HCT116 (cell line): ENCODE results near the gene ZNF697. TPM values are rescaled to one million over a fixed set of nuclear protein-coding genes. Genes with fewer than 3 reads are reported as not detected.

Experiments used
- ATAC-seq: fragments of 200-7000 bp; cut with Tn5 transposase; 2 replicates; pipeline ENCODE4 v1.9.1; 2020; ENCODE audit warnings: mild to moderate bottlenecking, moderate library complexity
- BruUV-seq: library from RNA; stranded (reverse); fragments of 400-500 nt; replicated peaks from 2 replicates; lab custom pipeline; 2021; lab: Mats Ljungman, UMichigan
- CTCF ChIA-PET: fragments of 300-600 bp; sonication (Branson Sonifier 250); formaldehyde crosslinking; loops from one replicate; lab custom pipeline; 2021; ENCODE audit warnings: antibody characterized with exemption; lab: Charles Lee
- POLR2A ChIA-PET: fragments of 300-600, 350-600 bp; sonication (Branson Sonifier 250); formaldehyde crosslinking; loops from one replicate; lab custom pipeline; 2021; ENCODE audit warnings: antibody characterized with exemption; lab: Charles Lee
- RAD21 ChIA-PET, 2 experiments: fragments of 300-600 bp; sonication (Branson Sonifier 250); formaldehyde crosslinking; loops; one replicate each; lab custom pipeline; 2023; ENCODE audit warnings: low total read pairs in 2 of 2; ENCODE audit not compliant: uncharacterized antibody in 2 of 2, unreplicated experiment in 2 of 2, low non-redundant PET in 1 of 2; lab: Charles Lee
- DNase-seq: peaks from one replicate; pipeline ENCODE4 v3.0.0-alpha.2; 2010; ENCODE audit warnings: low read depth, low spot score
- H2AFZ ChIP-seq: fragments of 200-600 bp; shearing (Covaris generic), sonication (generic); 2 replicates; pipeline ENCODE4 v1.6.1; 2017; ENCODE audit warnings: low read depth, mixed run types, mixed read lengths, antibody characterized with exemption, low read length; ENCODE audit not compliant: poor library complexity, severe bottlenecking
- H3K27ac ChIP-seq: 2 replicates; pipeline ENCODE4 v1.5.1; 2012; ENCODE audit warnings: low read depth, low read length
- H3K27me3 ChIP-seq: fragments of 200-600 bp; sonication (generic); 2 replicates; pipeline ENCODE4 v1.6.1; 2016; ENCODE audit warnings: mixed run types, low read length, mixed read lengths; ENCODE audit not compliant: insufficient read depth
- H3K36me3 ChIP-seq, 2 experiments: fragments of 200-500 bp in 1 of 2; fragments of 200-600 bp in 1 of 2; sonication (Bioruptor generic) in 1 of 2; sonication (generic) in 1 of 2; 2 replicates each; pipeline versions ENCODE4 v1.5.1 to v1.6.1; 2014 to 2016; ENCODE audit warnings: low read length in 2 of 2, inconsistent platforms in 1 of 2, mixed read lengths in 1 of 2, mixed run types in 1 of 2; ENCODE audit not compliant: insufficient read depth in 2 of 2, control insufficient read depth in 1 of 2
- H3K4me1 ChIP-seq, 2 experiments: fragments of 200-600 bp in 1 of 2; sonication (generic) in 1 of 2; 2 replicates each; pipeline versions ENCODE4 v1.5.1 to v1.6.1; 2012 to 2017; ENCODE audit warnings: low read length in 2 of 2, inconsistent platforms in 1 of 2, mild to moderate bottlenecking in 1 of 2, mixed read lengths in 1 of 2, mixed run types in 1 of 2, moderate library complexity in 1 of 2; ENCODE audit not compliant: insufficient read depth in 2 of 2, control insufficient read depth in 1 of 2
- H3K4me2 ChIP-seq: fragments of 200-600 bp; sonication (generic); 2 replicates; pipeline ENCODE4 v1.6.1; 2017; ENCODE audit warnings: mixed run types, low read length, mixed read lengths
- H3K4me3 ChIP-seq, 2 experiments: fragments of 200-600 bp in 1 of 2; sonication (generic) in 1 of 2; replicated peaks in 1 of 2; 2 replicates each; pipeline ENCODE4 v1.5.1; 2011 to 2016; ENCODE audit warnings: low read length in 2 of 2, control low read depth in 1 of 2, low read depth in 1 of 2, mild to moderate bottlenecking in 1 of 2, mixed read lengths in 1 of 2, mixed run types in 1 of 2
- H3K79me2 ChIP-seq: fragments of 200-600 bp; sonication (generic); 2 replicates; pipeline ENCODE4 v1.6.1; 2017; ENCODE audit warnings: mild to moderate bottlenecking, mixed run types, low read length, moderate library complexity, mixed read lengths; ENCODE audit not compliant: insufficient read depth
- H3K9ac ChIP-seq: fragments of 200-600 bp; sonication (generic); 2 replicates; pipeline ENCODE4 v1.6.1; 2016; ENCODE audit warnings: low read length, mixed read lengths
- H3K9me2 ChIP-seq: fragments of 200-600 bp; sonication (generic), shearing (Covaris generic); 2 replicates; pipeline ENCODE4 v1.6.1; 2017; ENCODE audit warnings: mixed run types, mild to moderate bottlenecking, moderate library complexity; ENCODE audit not compliant: insufficient read depth
- H3K9me3 ChIP-seq, 2 experiments: fragments of 200-500 bp in 1 of 2; fragments of 200-600 bp in 1 of 2; sonication (Bioruptor generic) in 1 of 2; sonication (generic) in 1 of 2; 2 replicates each; pipeline ENCODE4 v1.6.1; 2014 to 2017; ENCODE audit warnings: low read length in 2 of 2, mixed read lengths in 2 of 2, inconsistent platforms in 1 of 2, low read depth in 1 of 2, mild to moderate bottlenecking in 1 of 2, mixed run types in 1 of 2, moderate library complexity in 1 of 2; ENCODE audit not compliant: control insufficient read depth in 1 of 2, insufficient read depth in 1 of 2
- H4K20me1 ChIP-seq: fragments of 200-600 bp; sonication (generic), shearing (Covaris generic); 2 replicates; pipeline ENCODE4 v1.6.1; 2017; ENCODE audit warnings: mixed run types, mild to moderate bottlenecking, moderate library complexity; ENCODE audit not compliant: insufficient read depth
- CBX3 ChIP-seq: IDR thresholded peaks from 2 replicates; pipeline ENCODE4 v1.6.1; 2012; ENCODE audit warnings: low read depth
- CEBPB ChIP-seq: IDR thresholded peaks from 2 replicates; pipeline ENCODE4 v1.6.1; 2012; ENCODE audit warnings: low read depth
- EGR1 ChIP-seq: IDR thresholded peaks from 2 replicates; pipeline ENCODE4 v1.6.1; 2012; ENCODE audit warnings: low read depth
- ELF1 ChIP-seq: IDR thresholded peaks from 2 replicates; pipeline ENCODE4 v1.6.1; 2012; ENCODE audit warnings: low read depth, borderline replicate concordance
- EZH2phosphoT487 ChIP-seq: fragments of 200-600 bp; IDR thresholded peaks from 2 replicates; pipeline ENCODE4 v1.6.1; 2018; ENCODE audit warnings: antibody characterized with exemption, borderline replicate concordance
- FOSL1 ChIP-seq: IDR thresholded peaks from 2 replicates; pipeline ENCODE4 v1.6.1; 2012; ENCODE audit warnings: low read depth
- POLR2A ChIP-seq: IDR thresholded peaks from 2 replicates; pipeline ENCODE4 v1.7.0; 2011; ENCODE audit warnings: borderline replicate concordance; ENCODE audit not compliant: insufficient read depth, insufficient read length; ENCODE audit errors: extremely low read depth
- POLR2AphosphoS5 ChIP-seq: IDR thresholded peaks from 2 replicates; pipeline ENCODE4 v1.6.1; 2011; ENCODE audit warnings: mild to moderate bottlenecking, low read depth, low read length, moderate library complexity
- RAD21 ChIP-seq: IDR thresholded peaks from 2 replicates; pipeline ENCODE4 v1.6.1; 2012; ENCODE audit warnings: low read depth, mild to moderate bottlenecking
- SIN3A ChIP-seq: IDR thresholded peaks from 2 replicates; pipeline ENCODE4 v1.6.1; 2012; ENCODE audit warnings: low read depth
- TCF7L2 ChIP-seq: IDR thresholded peaks from 2 replicates; pipeline ENCODE4 v1.7.0; 2011; ENCODE audit warnings: borderline replicate concordance, inconsistent platforms; ENCODE audit not compliant: insufficient read depth, insufficient read length; ENCODE audit errors: extremely low read depth
- YY1 ChIP-seq: IDR thresholded peaks from 2 replicates; pipeline ENCODE4 v1.6.1; 2011; ENCODE audit warnings: low read length, low read depth, moderate library complexity, mild to moderate bottlenecking; ENCODE audit not compliant: insufficient replicate concordance; ENCODE audit errors: extremely low read depth
- ZFX ChIP-seq: fragments of 450-650 bp; IDR thresholded peaks from 2 replicates; pipeline ENCODE4 v1.6.1; 2017
- ZNF274 ChIP-seq: fragments of 200-500 bp; sonication (Bioruptor generic); IDR thresholded peaks from 2 replicates; pipeline ENCODE4 v1.6.1; 2014; ENCODE audit warnings: mild to moderate bottlenecking, low read depth, low read length, inconsistent platforms
- intact Hi-C: fragments of 100-400 bp; cut with micrococcal nuclease; formaldehyde crosslinking; loops from 2 replicates; pipeline ENCODE4 v1.10.0; 2022
- total RNA-seq: library from RNA; stranded (reverse); gene quantifications from one replicate; pipeline ENCODE4 v1.2.1, GENCODE V29; 2021; ENCODE audit not compliant: unreplicated experiment
- TF ChIP-seq, protein P1 (sequence below), 3 experiments: fragments of 200-600 bp in 1 of 3; sonication (generic) in 1 of 3; IDR thresholded peaks in 2 of 3; conservative IDR thresholded peaks in 1 of 3; 2 replicates each; pipeline ENCODE4 v1.5.1; 2012 to 2017; ENCODE audit warnings: low read depth in 2 of 3, low read length in 2 of 3, antibody characterized with exemption in 1 of 3, borderline replicate concordance in 1 of 3, control low read depth in 1 of 3, mild to moderate bottlenecking in 1 of 3, mixed read lengths in 1 of 3, mixed run types in 1 of 3, moderate library complexity in 1 of 3; ENCODE audit not compliant: insufficient read depth in 1 of 3
- TF ChIP-seq, protein P2 (sequence below): IDR thresholded peaks from 2 replicates; pipeline ENCODE4 v1.6.1; 2012
- TF ChIP-seq, protein P3 (sequence below): IDR thresholded peaks from 2 replicates; pipeline ENCODE4 v1.6.1; 2011; ENCODE audit warnings: mild to moderate bottlenecking, low read length, moderate library complexity; ENCODE audit not compliant: insufficient replicate concordance; ENCODE audit errors: extremely low read depth
- TF ChIP-seq, protein P4 (sequence below): IDR thresholded peaks from 2 replicates; pipeline ENCODE4 v1.6.1; 2012; ENCODE audit warnings: low read depth

Gene ZNF697
- total RNA-seq, 1 experiment from 2014 or later, result 5.9 TPM

DNA sequence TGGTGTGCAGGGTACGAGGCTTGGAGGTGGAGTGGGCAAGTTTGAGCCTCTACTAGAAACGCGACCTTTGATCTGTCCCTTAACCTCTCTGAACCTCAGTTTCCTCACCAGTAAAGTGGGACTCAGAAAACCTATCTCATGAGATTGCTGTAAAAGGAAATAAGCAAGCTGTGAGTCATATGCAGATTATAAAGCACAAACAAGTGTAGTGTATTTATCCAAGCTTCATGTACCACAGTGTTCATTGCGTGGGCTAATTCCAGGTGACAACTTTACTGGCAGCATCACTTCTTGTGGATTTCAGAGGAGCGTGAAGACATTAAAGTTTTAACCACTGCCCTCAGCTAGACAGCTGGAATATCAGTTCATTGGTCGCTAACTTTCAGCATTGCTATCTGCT, 44.4 kb downstream of the ZNF697 start:
- POLR2A ChIA-PET, result no interaction called here
- TF ChIP-seq EGR1, result no peak
- TF ChIP-seq TCF7L2, result no peak
- TF ChIP-seq, protein P1, sequence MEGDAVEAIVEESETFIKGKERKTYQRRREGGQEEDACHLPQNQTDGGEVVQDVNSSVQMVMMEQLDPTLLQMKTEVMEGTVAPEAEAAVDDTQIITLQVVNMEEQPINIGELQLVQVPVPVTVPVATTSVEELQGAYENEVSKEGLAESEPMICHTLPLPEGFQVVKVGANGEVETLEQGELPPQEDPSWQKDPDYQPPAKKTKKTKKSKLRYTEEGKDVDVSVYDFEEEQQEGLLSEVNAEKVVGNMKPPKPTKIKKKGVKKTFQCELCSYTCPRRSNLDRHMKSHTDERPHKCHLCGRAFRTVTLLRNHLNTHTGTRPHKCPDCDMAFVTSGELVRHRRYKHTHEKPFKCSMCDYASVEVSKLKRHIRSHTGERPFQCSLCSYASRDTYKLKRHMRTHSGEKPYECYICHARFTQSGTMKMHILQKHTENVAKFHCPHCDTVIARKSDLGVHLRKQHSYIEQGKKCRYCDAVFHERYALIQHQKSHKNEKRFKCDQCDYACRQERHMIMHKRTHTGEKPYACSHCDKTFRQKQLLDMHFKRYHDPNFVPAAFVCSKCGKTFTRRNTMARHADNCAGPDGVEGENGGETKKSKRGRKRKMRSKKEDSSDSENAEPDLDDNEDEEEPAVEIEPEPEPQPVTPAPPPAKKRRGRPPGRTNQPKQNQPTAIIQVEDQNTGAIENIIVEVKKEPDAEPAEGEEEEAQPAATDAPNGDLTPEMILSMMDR (IDR thresholded peaks at IDR 0.05 in 2 of 3, conservative IDR thresholded peaks at IDR 0.05 in 1 of 3; ENCODE audit: borderline replicate concordance in 1 of 3, insufficient read depth in 1 of 3, low read depth in 2 of 3, low read length in 2 of 3), result no peak
- no peak for TF ChIP-seq ZNF274
- no peak for TF ChIP-seq CBX3
- TF ChIP-seq, protein P2, sequence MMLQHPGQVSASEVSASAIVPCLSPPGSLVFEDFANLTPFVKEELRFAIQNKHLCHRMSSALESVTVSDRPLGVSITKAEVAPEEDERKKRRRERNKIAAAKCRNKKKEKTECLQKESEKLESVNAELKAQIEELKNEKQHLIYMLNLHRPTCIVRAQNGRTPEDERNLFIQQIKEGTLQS, result no peak
- no peak for TF ChIP-seq POLR2AphosphoS5
- no peak for TF ChIP-seq EZH2phosphoT487
- no peak for TF ChIP-seq POLR2A
- TF ChIP-seq SIN3A, result no peak
- no peak for TF ChIP-seq FOSL1
- TF ChIP-seq ELF1, result no peak
- no peak for TF ChIP-seq YY1
- TF ChIP-seq CEBPB, result no peak
- TF ChIP-seq, protein P3, sequence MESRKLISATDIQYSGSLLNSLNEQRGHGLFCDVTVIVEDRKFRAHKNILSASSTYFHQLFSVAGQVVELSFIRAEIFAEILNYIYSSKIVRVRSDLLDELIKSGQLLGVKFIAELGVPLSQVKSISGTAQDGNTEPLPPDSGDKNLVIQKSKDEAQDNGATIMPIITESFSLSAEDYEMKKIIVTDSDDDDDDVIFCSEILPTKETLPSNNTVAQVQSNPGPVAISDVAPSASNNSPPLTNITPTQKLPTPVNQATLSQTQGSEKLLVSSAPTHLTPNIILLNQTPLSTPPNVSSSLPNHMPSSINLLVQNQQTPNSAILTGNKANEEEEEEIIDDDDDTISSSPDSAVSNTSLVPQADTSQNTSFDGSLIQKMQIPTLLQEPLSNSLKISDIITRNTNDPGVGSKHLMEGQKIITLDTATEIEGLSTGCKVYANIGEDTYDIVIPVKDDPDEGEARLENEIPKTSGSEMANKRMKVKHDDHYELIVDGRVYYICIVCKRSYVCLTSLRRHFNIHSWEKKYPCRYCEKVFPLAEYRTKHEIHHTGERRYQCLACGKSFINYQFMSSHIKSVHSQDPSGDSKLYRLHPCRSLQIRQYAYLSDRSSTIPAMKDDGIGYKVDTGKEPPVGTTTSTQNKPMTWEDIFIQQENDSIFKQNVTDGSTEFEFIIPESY, result no peak
- TF ChIP-seq, protein P4, sequence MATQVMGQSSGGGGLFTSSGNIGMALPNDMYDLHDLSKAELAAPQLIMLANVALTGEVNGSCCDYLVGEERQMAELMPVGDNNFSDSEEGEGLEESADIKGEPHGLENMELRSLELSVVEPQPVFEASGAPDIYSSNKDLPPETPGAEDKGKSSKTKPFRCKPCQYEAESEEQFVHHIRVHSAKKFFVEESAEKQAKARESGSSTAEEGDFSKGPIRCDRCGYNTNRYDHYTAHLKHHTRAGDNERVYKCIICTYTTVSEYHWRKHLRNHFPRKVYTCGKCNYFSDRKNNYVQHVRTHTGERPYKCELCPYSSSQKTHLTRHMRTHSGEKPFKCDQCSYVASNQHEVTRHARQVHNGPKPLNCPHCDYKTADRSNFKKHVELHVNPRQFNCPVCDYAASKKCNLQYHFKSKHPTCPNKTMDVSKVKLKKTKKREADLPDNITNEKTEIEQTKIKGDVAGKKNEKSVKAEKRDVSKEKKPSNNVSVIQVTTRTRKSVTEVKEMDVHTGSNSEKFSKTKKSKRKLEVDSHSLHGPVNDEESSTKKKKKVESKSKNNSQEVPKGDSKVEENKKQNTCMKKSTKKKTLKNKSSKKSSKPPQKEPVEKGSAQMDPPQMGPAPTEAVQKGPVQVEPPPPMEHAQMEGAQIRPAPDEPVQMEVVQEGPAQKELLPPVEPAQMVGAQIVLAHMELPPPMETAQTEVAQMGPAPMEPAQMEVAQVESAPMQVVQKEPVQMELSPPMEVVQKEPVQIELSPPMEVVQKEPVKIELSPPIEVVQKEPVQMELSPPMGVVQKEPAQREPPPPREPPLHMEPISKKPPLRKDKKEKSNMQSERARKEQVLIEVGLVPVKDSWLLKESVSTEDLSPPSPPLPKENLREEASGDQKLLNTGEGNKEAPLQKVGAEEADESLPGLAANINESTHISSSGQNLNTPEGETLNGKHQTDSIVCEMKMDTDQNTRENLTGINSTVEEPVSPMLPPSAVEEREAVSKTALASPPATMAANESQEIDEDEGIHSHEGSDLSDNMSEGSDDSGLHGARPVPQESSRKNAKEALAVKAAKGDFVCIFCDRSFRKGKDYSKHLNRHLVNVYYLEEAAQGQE, result no peak
- TF ChIP-seq RAD21, result no peak
- TF ChIP-seq ZFX, result no peak
- H4K20me1 ChIP-seq, result no peaks in the 10 kb centered on the region
- CTCF ChIA-PET, result no interaction called here
- H3K36me3 ChIP-seq, result no peaks in the 10 kb centered on the region
- H3K4me3 ChIP-seq, result no peak overlapping the region
- no peaks in the 10 kb centered on the region for H3K79me2 ChIP-seq
- H3K9me2 ChIP-seq, result no peaks in the 10 kb centered on the region
- no peaks in the 10 kb centered on the region for H3K27me3 ChIP-seq
- intact Hi-C loops, result no loop called here
- ATAC-seq, result no peak
- no peak for DNase-seq
- no TSS peak for BruUV-seq
- H3K27ac ChIP-seq, result no peak overlapping the region
- RAD21 ChIA-PET, result no interaction called here
- no peak overlapping the region for H3K9ac ChIP-seq
- no peaks in the 10 kb centered on the region for H3K9me3 ChIP-seq
- H2AFZ ChIP-seq, result no peak overlapping the region
- H3K4me1 ChIP-seq, result peaks cover 0 to 22% of the 10 kb centered on the region in 2 experiments; a peak in 2 of 4 replicates
- 0 out of 2 replicates have a peak overlapping the region, but pooled peaks have one; percentile 3 for H3K4me2 ChIP-seq
